Loucy (cell line): ENCODE data around the gene MYO18B.

Experiments
- H2AFZ ChIP-seq: fragments of 200-600 bp; sonication (generic); 2 replicates; pipeline ENCODE4 v1.6.0; 2016; ENCODE audit warnings: antibody characterized with exemption, mild to moderate bottlenecking, low read length, moderate library complexity
- H3F3A ChIP-seq: fragments of 200-600 bp; 2 replicates; pipeline ENCODE4 v1.6.0; 2016; ENCODE audit warnings: antibody characterized with exemption, low read depth, mild to moderate bottlenecking
- H3K27me3 ChIP-seq: fragments of 200-600 bp; sonication (generic); 2 replicates; pipeline ENCODE4 v1.6.1; 2014; ENCODE audit warnings: low read length, mild to moderate bottlenecking; ENCODE audit not compliant: insufficient read depth, poor library complexity, severe bottlenecking
- H3K36me3 ChIP-seq: fragments of 200-600 bp; sonication (generic); 2 replicates; pipeline ENCODE4 v1.6.1; 2016; ENCODE audit warnings: low read length; ENCODE audit not compliant: insufficient read depth
- H3K4me1 ChIP-seq: fragments of 200-600 bp; sonication (generic); 2 replicates; pipeline ENCODE4 v1.5.1; 2014; ENCODE audit warnings: low read length, mild to moderate bottlenecking; ENCODE audit not compliant: insufficient read depth, poor library complexity, severe bottlenecking
- H3K4me2 ChIP-seq: fragments of 200-600 bp; sonication (generic); 2 replicates; pipeline ENCODE4 v1.6.0; 2014; ENCODE audit warnings: antibody characterized with exemption, low read length, low read depth, mild to moderate bottlenecking; ENCODE audit not compliant: poor library complexity, severe bottlenecking
- H3K4me3 ChIP-seq: fragments of 200-600 bp; sonication (generic); 2 replicates; pipeline ENCODE4 v1.5.1; 2014; ENCODE audit warnings: low read length, mild to moderate bottlenecking, mixed read lengths; ENCODE audit not compliant: poor library complexity, severe bottlenecking
- H3K79me2 ChIP-seq: fragments of 200-600 bp; sonication (generic); 2 replicates; pipeline ENCODE4 v1.6.1; 2014; ENCODE audit warnings: low read length; ENCODE audit not compliant: insufficient read depth
- H3K9ac ChIP-seq: fragments of 200-600 bp; sonication (generic); 2 replicates; pipeline ENCODE4 v1.6.0; 2014; ENCODE audit warnings: mild to moderate bottlenecking, low read depth, low read length, moderate library complexity; ENCODE audit not compliant: poor library complexity, severe bottlenecking
- H3K9me2 ChIP-seq: fragments of 200-600 bp; sonication (generic); replicated peaks from 2 replicates; pipeline ENCODE4 v1.6.1; 2016; ENCODE audit warnings: low read depth, low read length, mixed read lengths
- H3K9me3 ChIP-seq: fragments of 200-600 bp; sonication (generic); 2 replicates; pipeline ENCODE4 v1.6.1; 2014; ENCODE audit warnings: mild to moderate bottlenecking, antibody characterized with exemption, low read length, low read depth; ENCODE audit not compliant: insufficient read depth
- H4K20me1 ChIP-seq: fragments of 200-600 bp; sonication (generic); 2 replicates; pipeline ENCODE4 v1.6.0; 2014; ENCODE audit warnings: antibody characterized with exemption, low read length, mild to moderate bottlenecking; ENCODE audit not compliant: insufficient read depth, poor library complexity, severe bottlenecking
- CTCF ChIP-seq: fragments of 200-600 bp; sonication (generic); conservative IDR thresholded peaks from 2 replicates; pipeline ENCODE4 v1.5.1; 2014; ENCODE audit warnings: mild to moderate bottlenecking, antibody characterized with exemption, low read length
- EZH2phosphoT487 ChIP-seq: fragments of 200-600 bp; IDR thresholded peaks from 2 replicates; pipeline ENCODE4 v1.6.1; 2018; ENCODE audit warnings: antibody characterized with exemption, mild to moderate bottlenecking, moderate library complexity, borderline replicate concordance

Gene MYO18B

DNA sequence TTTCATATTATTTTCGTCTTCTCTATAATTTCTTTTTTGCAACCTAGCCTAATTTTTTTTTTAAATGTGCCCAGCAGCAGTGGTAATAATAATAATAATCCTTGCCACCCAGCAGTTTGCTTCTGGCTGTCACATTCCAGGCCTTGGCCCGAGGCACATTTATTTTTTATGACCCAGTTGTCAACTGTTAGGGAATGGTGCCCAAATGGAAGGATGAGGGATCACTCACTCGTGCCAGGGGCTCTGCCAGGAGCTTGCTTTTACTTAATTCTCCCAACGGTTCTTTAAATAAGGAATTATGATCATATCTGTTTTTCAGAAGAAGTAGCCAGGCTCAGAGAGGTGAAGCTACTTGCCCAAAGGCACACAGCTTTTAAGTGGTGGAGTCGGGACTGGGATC, 49.6 kb downstream of the MYO18B start:
- H3K27me3 ChIP-seq, result no peaks in the 10 kb centered on the region
- no peak overlapping the region for H3K9ac ChIP-seq
- H3K4me3 ChIP-seq, result no peak overlapping the region
- H3K9me2 ChIP-seq, result no peaks in the 10 kb centered on the region
- H3F3A ChIP-seq, result no peaks in the 10 kb centered on the region
- H4K20me1 ChIP-seq, result no peaks in the 10 kb centered on the region
- no peaks in the 10 kb centered on the region for H3K4me1 ChIP-seq
- no peak overlapping the region for H3K4me2 ChIP-seq
- TF ChIP-seq EZH2phosphoT487 (no peak), CTCF (no peak)
- H3K36me3 ChIP-seq, result no peaks in the 10 kb centered on the region
- no peak overlapping the region for H2AFZ ChIP-seq
- no peaks in the 10 kb centered on the region for H3K9me3 ChIP-seq
- no peaks in the 10 kb centered on the region for H3K79me2 ChIP-seq

DNA sequence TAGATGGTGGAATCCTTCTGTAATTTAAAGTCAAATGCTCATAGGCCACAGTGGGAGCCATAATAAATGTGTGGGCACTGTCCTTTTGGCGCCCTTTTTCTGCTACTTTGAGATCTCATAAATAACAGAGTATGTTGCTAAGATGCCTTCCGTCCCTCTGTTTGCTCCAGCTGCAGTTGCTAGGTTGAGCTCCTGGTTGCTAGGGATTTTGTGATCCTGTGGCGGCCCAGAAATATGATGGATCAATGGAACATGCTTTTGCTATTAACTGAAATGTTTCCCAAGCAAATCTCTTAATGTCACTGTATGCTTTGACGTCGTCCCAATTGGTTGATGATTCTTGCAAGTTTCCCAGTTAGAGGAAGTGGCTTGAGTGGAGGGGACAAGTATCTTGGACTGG, 53.5 kb downstream of the MYO18B start:
- H2AFZ ChIP-seq, result no peak overlapping the region
- H3K79me2 ChIP-seq, result no peaks in the 10 kb centered on the region

GRCh38 chr22:25797498-25798290, 55.7 kb downstream of the MYO18B start:
- no peaks in the 10 kb centered on the region for H3K27me3 ChIP-seq
- H3F3A ChIP-seq, result no peaks in the 10 kb centered on the region
- no peak overlapping the region for H2AFZ ChIP-seq
- H3K9me2 ChIP-seq, result no peaks in the 10 kb centered on the region
- no peaks in the 10 kb centered on the region for H3K4me1 ChIP-seq
- no peaks in the 10 kb centered on the region for H3K36me3 ChIP-seq
- TF ChIP-seq EZH2phosphoT487, result no peak
- no peak overlapping the region for H3K4me2 ChIP-seq
- H3K4me3 ChIP-seq, result no peak overlapping the region
- no peaks in the 10 kb centered on the region for H3K79me2 ChIP-seq
- H3K9me3 ChIP-seq, result no peaks in the 10 kb centered on the region
- H4K20me1 ChIP-seq, result no peaks in the 10 kb centered on the region
- no peak overlapping the region for H3K9ac ChIP-seq

More for the DNA sequence above, 53.5 kb downstream of the MYO18B start:
- H4K20me1 ChIP-seq, result no peaks in the 10 kb centered on the region
- no peaks in the 10 kb centered on the region for H3K27me3 ChIP-seq
- H3F3A ChIP-seq, result no peaks in the 10 kb centered on the region
- no peaks in the 10 kb centered on the region for H3K36me3 ChIP-seq
- TF ChIP-seq CTCF (no peak), EZH2phosphoT487 (no peak)
- no peaks in the 10 kb centered on the region for H3K9me3 ChIP-seq
- H3K4me3 ChIP-seq, result no peak overlapping the region
- no peak overlapping the region for H3K9ac ChIP-seq
- H3K4me2 ChIP-seq, result no peak overlapping the region
- H3K4me1 ChIP-seq, result no peaks in the 10 kb centered on the region
- H3K9me2 ChIP-seq, result no peaks in the 10 kb centered on the region

- H3K9me3 ChIP-seq, result no peaks in the 10 kb centered on the region
- H2AFZ ChIP-seq, result no peak overlapping the region
- no peaks in the 10 kb centered on the region for H3K9me2 ChIP-seq
- H3F3A ChIP-seq, result no peaks in the 10 kb centered on the region
- no peaks in the 10 kb centered on the region for H3K27me3 ChIP-seq
- H4K20me1 ChIP-seq, result no peaks in the 10 kb centered on the region
- no peak overlapping the region for H3K4me2 ChIP-seq
- H3K4me3 ChIP-seq, result no peak overlapping the region
- no peaks in the 10 kb centered on the region for H3K36me3 ChIP-seq
- H3K4me1 ChIP-seq, result no peaks in the 10 kb centered on the region
- H3K9ac ChIP-seq, result no peak overlapping the region
- TF ChIP-seq CTCF, result no peak
- no peak for TF ChIP-seq EZH2phosphoT487
- no peaks in the 10 kb centered on the region for H3K79me2 ChIP-seq
Observed at GRCh38 chr22:25800766-25801165, 58.8 kb downstream of the MYO18B start.
